Neural cell (in vitro differentiated cells): ENCODE results near the gene COL8A1. TPM values are rescaled to one million over a fixed set of nuclear protein-coding genes. Genes with fewer than 3 reads are reported as not detected.

Experiments
- H2AFZ ChIP-seq: fragments of 200-600, 300-800 bp; sonication (generic), shearing (Covaris generic); 2 replicates; pipeline ENCODE4 v1.6.0; 2014; ENCODE audit warnings: low read depth, mild to moderate bottlenecking, antibody characterized with exemption, low read length, moderate library complexity
- H3F3A ChIP-seq: fragments of 200-600 bp; shearing (Covaris generic); 2 replicates; pipeline ENCODE4 v1.6.1; 2016; ENCODE audit warnings: mild to moderate bottlenecking, moderate library complexity, mixed read lengths, antibody characterized with exemption, low read length; ENCODE audit not compliant: insufficient read depth, poor library complexity, severe bottlenecking
- H3K27ac ChIP-seq: fragments of 200-600, 300-800 bp; sonication (generic), shearing (Covaris generic); 2 replicates; pipeline ENCODE4 v1.5.1; 2014; ENCODE audit warnings: mild to moderate bottlenecking, low read length, moderate library complexity
- H3K27me3 ChIP-seq: fragments of 300-800, 200-600 bp; sonication (generic), shearing (Covaris generic); 2 replicates; pipeline ENCODE4 v1.6.0; 2014; ENCODE audit warnings: mild to moderate bottlenecking, low read depth, low read length, moderate library complexity; ENCODE audit not compliant: insufficient read depth
- H3K36me3 ChIP-seq: fragments of 300-800, 200-600 bp; sonication (generic), shearing (Covaris generic); 2 replicates; pipeline ENCODE4 v1.5.1; 2014; ENCODE audit warnings: mild to moderate bottlenecking, antibody characterized with exemption, low read length, moderate library complexity; ENCODE audit not compliant: insufficient read depth
- H3K4me2 ChIP-seq: fragments of 300-800, 200-600 bp; sonication (generic), shearing (Covaris generic); 2 replicates; pipeline ENCODE4 v1.6.0; 2014; ENCODE audit warnings: mild to moderate bottlenecking, low read length
- H3K4me3 ChIP-seq: fragments of 300-800, 200-600 bp; sonication (generic), shearing (Covaris generic); 2 replicates; pipeline ENCODE4 v1.5.1; 2014; ENCODE audit warnings: mild to moderate bottlenecking, low read length, moderate library complexity
- H3K79me2 ChIP-seq: fragments of 200-600 bp; shearing (Covaris generic); replicated peaks from 2 replicates; pipeline ENCODE4 v1.6.0; 2014; ENCODE audit warnings: mild to moderate bottlenecking, low read length, moderate library complexity; ENCODE audit not compliant: insufficient read depth
- H3K9ac ChIP-seq: fragments of 300-800, 200-600 bp; sonication (generic), shearing (Covaris generic); 2 replicates; pipeline ENCODE4 v1.6.1; 2016; ENCODE audit warnings: mild to moderate bottlenecking, low read length, mixed read lengths
- H3K9me2 ChIP-seq: fragments of 200-600 bp; shearing (Covaris generic); 2 replicates; pipeline ENCODE4 v1.6.1; 2016; ENCODE audit warnings: mild to moderate bottlenecking, low read length, mixed read lengths; ENCODE audit not compliant: insufficient read depth
- H3K9me3 ChIP-seq: fragments of 200-600, 300-800 bp; sonication (generic), shearing (Covaris generic); 2 replicates; pipeline ENCODE4 v1.6.1; 2016; ENCODE audit warnings: mild to moderate bottlenecking, mixed run types, low read length, moderate library complexity, mixed read lengths
- H4K20me1 ChIP-seq: fragments of 200-600 bp; shearing (Covaris generic); 2 replicates; pipeline ENCODE4 v1.6.1; 2016; ENCODE audit warnings: mild to moderate bottlenecking, mixed run types; ENCODE audit not compliant: insufficient read depth
- CTCF ChIP-seq: fragments of 450-650 bp; IDR thresholded peaks from 2 replicates; pipeline ENCODE4 v1.5.1; 2014; ENCODE audit warnings: antibody characterized with exemption, mild to moderate bottlenecking, moderate library complexity; ENCODE audit not compliant: poor library complexity, severe bottlenecking
- EP300 ChIP-seq: fragments of 450-650 bp; conservative IDR thresholded peaks from 2 replicates; pipeline ENCODE4 v1.6.1; 2014; ENCODE audit warnings: antibody characterized with exemption, mild to moderate bottlenecking, moderate library complexity; ENCODE audit not compliant: poor library complexity, severe bottlenecking
- EZH2 ChIP-seq: fragments of 200-600, 300-800 bp; shearing (Covaris generic), sonication (generic); IDR thresholded peaks from 2 replicates; pipeline ENCODE4 v1.6.1; 2014; ENCODE audit warnings: antibody characterized with exemption, low read length, borderline replicate concordance, mild to moderate bottlenecking; ENCODE audit not compliant: insufficient read depth, poor library complexity, severe bottlenecking
- MXI1 ChIP-seq: fragments of 450-650 bp; conservative IDR thresholded peaks from 2 replicates; pipeline ENCODE4 v1.6.1; 2014; ENCODE audit warnings: antibody characterized with exemption, mild to moderate bottlenecking; ENCODE audit not compliant: poor library complexity, severe bottlenecking
- POLR2AphosphoS5 ChIP-seq: IDR thresholded peaks from 2 replicates; pipeline ENCODE4 v1.6.1; 2012
- RAD21 ChIP-seq: fragments of 450-650 bp; conservative IDR thresholded peaks from 2 replicates; pipeline ENCODE4 v1.6.1; 2014; ENCODE audit warnings: antibody characterized with exemption, mild to moderate bottlenecking, moderate library complexity
- SMC3 ChIP-seq: fragments of 450-650 bp; conservative IDR thresholded peaks from 2 replicates; pipeline ENCODE4 v1.6.1; 2014; ENCODE audit warnings: antibody characterized with exemption, mild to moderate bottlenecking, moderate library complexity; ENCODE audit not compliant: poor library complexity
- TAF1 ChIP-seq: IDR thresholded peaks from 2 replicates; pipeline ENCODE4 v1.6.1; 2012; ENCODE audit warnings: low read depth
- polyA plus RNA-seq: library from polyadenylated mRNA; depleted of rRNA; stranded (reverse); fragments of >200 nt; gene quantifications from 2 replicates; pipeline ENCODE4 v1.2.3, GENCODE V29; 2014
- TF ChIP-seq, protein P1 (sequence below): IDR thresholded peaks from 2 replicates; pipeline ENCODE4 v1.6.1; 2012; ENCODE audit warnings: borderline replicate concordance

COL8A1 gene
- polyA plus RNA-seq, 1 donor from 2014 or later = 0.04 TPM

DNA sequence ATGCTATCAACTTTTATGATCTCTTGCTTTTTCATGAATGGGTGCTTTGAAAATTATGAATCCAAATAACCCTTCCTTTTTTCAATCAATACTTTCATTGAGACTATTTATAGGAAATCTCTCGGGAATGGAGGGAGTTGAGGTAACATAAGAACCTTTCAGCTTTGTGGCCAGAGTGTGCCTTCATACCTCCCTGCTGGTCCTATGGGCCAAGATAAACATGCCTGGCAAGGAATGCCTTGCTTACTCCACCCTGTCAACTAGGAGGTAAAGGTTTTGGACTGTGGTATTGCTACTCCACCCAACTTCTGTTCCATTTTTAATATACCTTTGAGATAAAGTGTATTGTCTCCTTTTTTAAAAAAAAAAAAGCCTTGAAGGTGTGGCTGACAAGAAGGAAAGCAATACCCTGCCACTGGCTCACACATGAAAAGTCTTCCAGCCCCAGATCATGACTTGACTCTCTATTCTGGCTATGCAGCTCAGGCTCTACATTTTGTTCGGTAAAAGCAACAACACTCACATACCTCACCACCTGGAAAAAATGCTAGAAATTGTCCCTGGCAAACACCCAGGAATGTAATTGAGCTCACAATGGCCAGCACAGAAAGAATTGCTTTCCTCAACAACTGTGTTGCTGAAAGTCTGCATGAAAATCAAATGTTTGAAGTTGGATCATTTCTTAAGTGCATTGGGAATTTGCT lies 35.8 kb downstream of the COL8A1 start:
- H3K27me3 ChIP-seq = no peaks in the 10 kb centered on the region
- H3F3A ChIP-seq = no peaks in the 10 kb centered on the region
- H3K9me3 ChIP-seq = no peaks in the 10 kb centered on the region
- no peaks in the 10 kb centered on the region for H3K36me3 ChIP-seq
- H3K27ac ChIP-seq = no peak overlapping the region
- no peak overlapping the region for H2AFZ ChIP-seq
- H3K4me2 ChIP-seq = no peak overlapping the region
- no peaks in the 10 kb centered on the region for H4K20me1 ChIP-seq
- no peaks in the 10 kb centered on the region for H3K9me2 ChIP-seq
- no peak overlapping the region for H3K4me3 ChIP-seq
- TF ChIP-seq, protein P1, sequence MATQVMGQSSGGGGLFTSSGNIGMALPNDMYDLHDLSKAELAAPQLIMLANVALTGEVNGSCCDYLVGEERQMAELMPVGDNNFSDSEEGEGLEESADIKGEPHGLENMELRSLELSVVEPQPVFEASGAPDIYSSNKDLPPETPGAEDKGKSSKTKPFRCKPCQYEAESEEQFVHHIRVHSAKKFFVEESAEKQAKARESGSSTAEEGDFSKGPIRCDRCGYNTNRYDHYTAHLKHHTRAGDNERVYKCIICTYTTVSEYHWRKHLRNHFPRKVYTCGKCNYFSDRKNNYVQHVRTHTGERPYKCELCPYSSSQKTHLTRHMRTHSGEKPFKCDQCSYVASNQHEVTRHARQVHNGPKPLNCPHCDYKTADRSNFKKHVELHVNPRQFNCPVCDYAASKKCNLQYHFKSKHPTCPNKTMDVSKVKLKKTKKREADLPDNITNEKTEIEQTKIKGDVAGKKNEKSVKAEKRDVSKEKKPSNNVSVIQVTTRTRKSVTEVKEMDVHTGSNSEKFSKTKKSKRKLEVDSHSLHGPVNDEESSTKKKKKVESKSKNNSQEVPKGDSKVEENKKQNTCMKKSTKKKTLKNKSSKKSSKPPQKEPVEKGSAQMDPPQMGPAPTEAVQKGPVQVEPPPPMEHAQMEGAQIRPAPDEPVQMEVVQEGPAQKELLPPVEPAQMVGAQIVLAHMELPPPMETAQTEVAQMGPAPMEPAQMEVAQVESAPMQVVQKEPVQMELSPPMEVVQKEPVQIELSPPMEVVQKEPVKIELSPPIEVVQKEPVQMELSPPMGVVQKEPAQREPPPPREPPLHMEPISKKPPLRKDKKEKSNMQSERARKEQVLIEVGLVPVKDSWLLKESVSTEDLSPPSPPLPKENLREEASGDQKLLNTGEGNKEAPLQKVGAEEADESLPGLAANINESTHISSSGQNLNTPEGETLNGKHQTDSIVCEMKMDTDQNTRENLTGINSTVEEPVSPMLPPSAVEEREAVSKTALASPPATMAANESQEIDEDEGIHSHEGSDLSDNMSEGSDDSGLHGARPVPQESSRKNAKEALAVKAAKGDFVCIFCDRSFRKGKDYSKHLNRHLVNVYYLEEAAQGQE = no peak
- TF ChIP-seq EZH2 (no peak), RAD21 (no peak), SMC3 (no peak), MXI1 (no peak), EP300 (no peak), POLR2AphosphoS5 (no peak), CTCF (no peak), TAF1 (no peak)
- H3K9ac ChIP-seq = no peak overlapping the region
- H3K79me2 ChIP-seq = no peaks in the 10 kb centered on the region

GRCh38 chr3:99678023-99678422 lies 39.6 kb downstream of the COL8A1 start:
- Histone ChIP-seq H3K9me3 (no peaks in the 10 kb centered on the region), H3K27me3 (no peaks in the 10 kb centered on the region), H3F3A (no peaks in the 10 kb centered on the region), H3K9me2 (no peaks in the 10 kb centered on the region), H2AFZ (no peak overlapping the region), H3K9ac (no peak overlapping the region), H3K4me2 (no peak overlapping the region), H3K36me3 (no peaks in the 10 kb centered on the region), H3K4me3 (no peak overlapping the region), H4K20me1 (no peaks in the 10 kb centered on the region), H3K27ac (no peak overlapping the region), H3K79me2 (no peaks in the 10 kb centered on the region)
- no peak for TF ChIP-seq RAD21
- TF ChIP-seq POLR2AphosphoS5 = no peak
- TF ChIP-seq MXI1 = no peak
